ENCODE results near the gene SLC6A11. TPM values are rescaled to one million over a fixed set of nuclear protein-coding genes. Genes with fewer than 3 reads are reported as not detected.

SLC6A11 gene
- 0.05 TPM for total RNA-seq
- polyA plus RNA-seq, result 0.18 TPM
- long read RNA-seq, donor 1, result 0 reads
- long read RNA-seq, donor 2, result 0 reads
- long read RNA-seq, donor 3, result 0 reads
- long read RNA-seq, donor 4, result 0 reads
- long read RNA-seq, donor 5, partial matches to known transcripts, result 0 of 1 reads
- long read RNA-seq, donor 5, other reads (novel, unspliced or antisense), result 0 of 1 reads
- long read RNA-seq, donor 6, result 0 reads
- long read RNA-seq, donor 7, result 0 reads
- long read RNA-seq, donor 8, result 0 reads
- long read RNA-seq, donor 9, result 0 reads
- long read RNA-seq, donor 10, result 0 reads

GRCh38 chr3:10816019-10816862, at the start of gene SLC6A11:
SLC6A11 (plus strand) TSS chr3:10816228; CDS start chr3:10816266, 38 bp downstream.
- DNase-seq (ENCODE audit: low read depth in 6 of 9, low spot score in 9 of 9), result no peak
- no peak within 1 kb of the TSS for H3K27ac ChIP-seq (ENCODE audit: low read depth in 1 of 2, low read length in 1 of 2)
- no peaks in the 10 kb centered on the region for H3K4me1 ChIP-seq (ENCODE audit: control insufficient read depth in 2 of 2, insufficient read depth in 2 of 2, low read length in 2 of 2)
- 9% methylated on average over 96 of the region's 96 CpGs for WGBS
- no peak within 1 kb of the TSS for H3K4me3 ChIP-seq (ENCODE audit: low read length in 2 of 2)
- no peaks in the 10 kb centered on the region for H3K36me3 ChIP-seq (ENCODE audit: control insufficient read depth in 2 of 2, insufficient read depth in 2 of 2, low read length in 1 of 2)
- H3K9me3 ChIP-seq (ENCODE audit: control insufficient read depth in 2 of 2, insufficient read depth in 1 of 2, low read length in 1 of 2), result no peaks in the 10 kb centered on the region
- H3K27me3 ChIP-seq (ENCODE audit: control insufficient read depth in 2 of 2, insufficient read depth in 1 of 2, low read length in 1 of 2), result peaks cover 16 to 34% of the 10 kb centered on the region in 2 donors

GRCh38 chr3:10768708-10769394, 47.2 kb upstream of the SLC6A11 start:
- H3K27me3 ChIP-seq (ENCODE audit: control insufficient read depth in 2 of 2, insufficient read depth in 1 of 2, low read length in 1 of 2), result peaks cover 0 to 10% of the 10 kb centered on the region in 2 donors
- no peaks in the 10 kb centered on the region for H3K36me3 ChIP-seq (ENCODE audit: control insufficient read depth in 2 of 2, insufficient read depth in 2 of 2, low read length in 1 of 2)
- H3K4me1 ChIP-seq (ENCODE audit: control insufficient read depth in 2 of 2, insufficient read depth in 2 of 2, low read length in 2 of 2), result no peaks in the 10 kb centered on the region
- 88% methylated on average over 10 of the region's 10 CpGs for whole genome bisulfite sequencing
- no peak for DNase-seq (ENCODE audit: low read depth in 6 of 9, low spot score in 9 of 9)
- no peak overlapping the region for H3K27ac ChIP-seq (ENCODE audit: low read depth in 1 of 2, low read length in 1 of 2)
- H3K4me3 ChIP-seq (ENCODE audit: low read length in 2 of 2), result no peak overlapping the region
- H3K9me3 ChIP-seq (ENCODE audit: control insufficient read depth in 2 of 2, insufficient read depth in 1 of 2, low read length in 1 of 2), result no peaks in the 10 kb centered on the region

GRCh38 chr3:10770547-10770946, 45.5 kb upstream of the SLC6A11 start:
- H3K27me3 ChIP-seq (ENCODE audit: control insufficient read depth in 2 of 2, insufficient read depth in 1 of 2, low read length in 1 of 2), result peaks cover 0 to 2% of the 10 kb centered on the region in 2 donors
- WGBS, result 93% methylated on average over 11 of the region's 11 CpGs
- no peak for DNase-seq (ENCODE audit: low read depth in 6 of 9, low spot score in 9 of 9)

GRCh38 chr3:10770981-10771380, 45.0 kb upstream of the SLC6A11 start:
- Histone ChIP-seq H3K27ac (ENCODE audit: low read depth in 1 of 2, low read length in 1 of 2) (no peak overlapping the region), H3K36me3 (ENCODE audit: control insufficient read depth in 2 of 2, insufficient read depth in 2 of 2, low read length in 1 of 2) (no peaks in the 10 kb centered on the region), H3K4me1 (ENCODE audit: control insufficient read depth in 2 of 2, insufficient read depth in 2 of 2, low read length in 2 of 2) (no peaks in the 10 kb centered on the region), H3K9me3 (ENCODE audit: control insufficient read depth in 2 of 2, insufficient read depth in 1 of 2, low read length in 1 of 2) (no peaks in the 10 kb centered on the region), H3K4me3 (ENCODE audit: low read length in 2 of 2) (no peak overlapping the region), H3K27me3 (ENCODE audit: control insufficient read depth in 2 of 2, insufficient read depth in 1 of 2, low read length in 1 of 2) (peaks cover 0 to 2% of the 10 kb centered on the region in 2 donors)
- WGBS, result 85% methylated on average over 3 of the region's 3 CpGs
- no peak for DNase-seq (ENCODE audit: low read depth in 6 of 9, low spot score in 9 of 9)

More at GRCh38 chr3:10770547-10770946, 45.5 kb upstream of the SLC6A11 start:
- no peak overlapping the region for H3K27ac ChIP-seq (ENCODE audit: low read depth in 1 of 2, low read length in 1 of 2)
- H3K9me3 ChIP-seq (ENCODE audit: control insufficient read depth in 2 of 2, insufficient read depth in 1 of 2, low read length in 1 of 2), result no peaks in the 10 kb centered on the region
- H3K36me3 ChIP-seq (ENCODE audit: control insufficient read depth in 2 of 2, insufficient read depth in 2 of 2, low read length in 1 of 2), result no peaks in the 10 kb centered on the region
- no peaks in the 10 kb centered on the region for H3K4me1 ChIP-seq (ENCODE audit: control insufficient read depth in 2 of 2, insufficient read depth in 2 of 2, low read length in 2 of 2)
- no peak overlapping the region for H3K4me3 ChIP-seq (ENCODE audit: low read length in 2 of 2)

- Histone ChIP-seq H3K4me3 (ENCODE audit: low read length in 2 of 2) (no peak overlapping the region), H3K9me3 (ENCODE audit: control insufficient read depth in 2 of 2, insufficient read depth in 1 of 2, low read length in 1 of 2) (no peaks in the 10 kb centered on the region), H3K36me3 (ENCODE audit: control insufficient read depth in 2 of 2, insufficient read depth in 2 of 2, low read length in 1 of 2) (no peaks in the 10 kb centered on the region), H3K4me1 (ENCODE audit: control insufficient read depth in 2 of 2, insufficient read depth in 2 of 2, low read length in 2 of 2) (no peaks in the 10 kb centered on the region), H3K27ac (ENCODE audit: low read depth in 1 of 2, low read length in 1 of 2) (no peak overlapping the region), H3K27me3 (ENCODE audit: control insufficient read depth in 2 of 2, insufficient read depth in 1 of 2, low read length in 1 of 2) (peaks cover 0 to 2% of the 10 kb centered on the region in 2 donors)
- 70% methylated on average over 10 of the region's 10 CpGs for WGBS
- DNase-seq (ENCODE audit: low read depth in 6 of 9, low spot score in 9 of 9), result no peak
Observed at GRCh38 chr3:10771486-10772270, 44.4 kb upstream of the SLC6A11 start.

GRCh38 chr3:10772271-10773161, 43.5 kb upstream of the SLC6A11 start:
- no peak for DNase-seq (ENCODE audit: low read depth in 6 of 9, low spot score in 9 of 9)
- no peak overlapping the region for H3K4me3 ChIP-seq (ENCODE audit: low read length in 2 of 2)
- no peaks in the 10 kb centered on the region for H3K9me3 ChIP-seq (ENCODE audit: control insufficient read depth in 2 of 2, insufficient read depth in 1 of 2, low read length in 1 of 2)
- WGBS, result 50% methylated on average over 16 of the region's 16 CpGs
- no peak overlapping the region for H3K27ac ChIP-seq (ENCODE audit: low read depth in 1 of 2, low read length in 1 of 2)
- H3K36me3 ChIP-seq (ENCODE audit: control insufficient read depth in 2 of 2, insufficient read depth in 2 of 2, low read length in 1 of 2), result no peaks in the 10 kb centered on the region
- H3K4me1 ChIP-seq (ENCODE audit: control insufficient read depth in 2 of 2, insufficient read depth in 2 of 2, low read length in 2 of 2), result no peaks in the 10 kb centered on the region
- peaks cover 0 to 2% of the 10 kb centered on the region in 2 donors for H3K27me3 ChIP-seq (ENCODE audit: control insufficient read depth in 2 of 2, insufficient read depth in 1 of 2, low read length in 1 of 2)

- DNase-seq (ENCODE audit: low read depth in 6 of 9, low spot score in 9 of 9), result no peak
- no peaks in the 10 kb centered on the region for H3K4me1 ChIP-seq (ENCODE audit: control insufficient read depth in 2 of 2, insufficient read depth in 2 of 2, low read length in 2 of 2)
- 89% methylated on average over 8 of the region's 8 CpGs for WGBS
- no peaks in the 10 kb centered on the region for H3K9me3 ChIP-seq (ENCODE audit: control insufficient read depth in 2 of 2, insufficient read depth in 1 of 2, low read length in 1 of 2)
- H3K27me3 ChIP-seq (ENCODE audit: control insufficient read depth in 2 of 2, insufficient read depth in 1 of 2, low read length in 1 of 2), result peaks cover 0 to 2% of the 10 kb centered on the region in 2 donors
- H3K27ac ChIP-seq (ENCODE audit: low read depth in 1 of 2, low read length in 1 of 2), result no peak overlapping the region
- H3K4me3 ChIP-seq (ENCODE audit: low read length in 2 of 2), result no peak overlapping the region
- no peaks in the 10 kb centered on the region for H3K36me3 ChIP-seq (ENCODE audit: control insufficient read depth in 2 of 2, insufficient read depth in 2 of 2, low read length in 1 of 2)
Observed at GRCh38 chr3:10774129-10774670, 41.8 kb upstream of the SLC6A11 start.

- no peak for DNase-seq (ENCODE audit: low read depth in 6 of 9, low spot score in 9 of 9)
- WGBS, result 90% methylated on average over 8 of the region's 8 CpGs
- peaks cover 0 to 2% of the 10 kb centered on the region in 2 donors for H3K27me3 ChIP-seq (ENCODE audit: control insufficient read depth in 2 of 2, insufficient read depth in 1 of 2, low read length in 1 of 2)
Observed at GRCh38 chr3:10774825-10775224, 41.2 kb upstream of the SLC6A11 start.

More at GRCh38 chr3:10774825-10775224, 41.2 kb upstream of the SLC6A11 start:
- no peaks in the 10 kb centered on the region for H3K36me3 ChIP-seq (ENCODE audit: control insufficient read depth in 2 of 2, insufficient read depth in 2 of 2, low read length in 1 of 2)
- no peak overlapping the region for H3K4me3 ChIP-seq (ENCODE audit: low read length in 2 of 2)
- H3K27ac ChIP-seq (ENCODE audit: low read depth in 1 of 2, low read length in 1 of 2), result no peak overlapping the region
- no peaks in the 10 kb centered on the region for H3K9me3 ChIP-seq (ENCODE audit: control insufficient read depth in 2 of 2, insufficient read depth in 1 of 2, low read length in 1 of 2)
- H3K4me1 ChIP-seq (ENCODE audit: control insufficient read depth in 2 of 2, insufficient read depth in 2 of 2, low read length in 2 of 2), result no peaks in the 10 kb centered on the region
